ENCODE measurements around the gene PLAU. TPM values are rescaled to one million over a fixed set of nuclear protein-coding genes. Genes with fewer than 3 reads are reported as not detected.

Gene PLAU
- total and polyA plus RNA-seq, 2 of the 4 experiments (the other 2 are of a cell fraction): 123 to 283 TPM

DNA sequence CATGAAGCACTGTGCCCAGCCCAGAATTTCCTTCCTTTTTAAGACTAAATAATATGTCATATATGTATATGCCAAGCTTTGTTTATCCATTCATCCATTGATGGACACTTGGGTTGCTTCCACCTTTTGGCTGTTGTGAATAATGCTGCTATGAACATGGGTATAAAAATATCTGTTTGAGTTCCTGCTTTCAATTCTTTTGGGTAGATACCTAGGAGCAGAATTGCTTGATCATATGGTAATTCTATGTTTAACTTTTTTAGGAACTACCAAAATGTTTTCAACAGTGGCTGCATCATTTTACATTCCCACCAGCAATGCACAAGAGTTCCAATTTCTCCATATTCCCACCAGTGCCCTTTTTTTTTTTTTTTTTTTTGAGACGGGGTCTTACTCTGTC lies 13.2 kb upstream of the PLAU start:
- Histone ChIP-seq H3K4me3 (ENCODE audit: insufficient read depth, low read depth, low read length) (no peak overlapping the region), H4K91ac (ENCODE audit: insufficient read depth, low read depth, low read length) (no peak overlapping the region), H2BK20ac (ENCODE audit: low read depth, low read length) (no peak overlapping the region), H2BK120ac (ENCODE audit: low read depth, low read length) (peak overlapping the region; percentile 81; the same call in 1 of the 2 replicates), H2BK15ac (ENCODE audit: low read depth, low read length) (no peak overlapping the region), H3K18ac (ENCODE audit: low read depth, low read length) (no peak overlapping the region), H2AFZ (replicated peaks; ENCODE audit: low read length, poor library complexity) (no peak overlapping the region), H2AK9ac (replicated peaks; ENCODE audit: low read depth, low read length, poor library complexity) (no peak overlapping the region), H2BK5ac (ENCODE audit: low read depth, low read length, poor library complexity, severe bottlenecking) (no peak overlapping the region), H3K9me1 (ENCODE audit: insufficient read depth, low read length) (peaks cover 39% of the 10 kb centered on the region), H3K9ac (ENCODE audit: low read depth, low read length) (no peak overlapping the region), H3K27ac (ENCODE audit: insufficient read depth, low read length) (no peak overlapping the region), H4K8ac (ENCODE audit: low read depth in 2 of 2, low read length in 2 of 2) (no peak overlapping the region), H4K20me1 (ENCODE audit: insufficient read depth, low read length) (no peaks in the 10 kb centered on the region), H3K56ac (ENCODE audit: extremely low read depth, insufficient read depth, low read length) (no peak overlapping the region), H3K4ac (ENCODE audit: low read depth, low read length) (no peak overlapping the region), H2AK5ac (ENCODE audit: low read depth, low read length) (no peak overlapping the region), H3K79me1 (ENCODE audit: low read depth in 1 of 2, low read length in 2 of 2) (peaks cover 0 to 24% of the 10 kb centered on the region in 2 experiments; a peak in 2 of 4 replicates), H3K36me3 (ENCODE audit: control insufficient read depth, insufficient read depth, low read length) (no peaks in the 10 kb centered on the region), H3K27me3 (ENCODE audit: control insufficient read depth, insufficient read depth, low read length) (no peaks in the 10 kb centered on the region), H3K4me1 (ENCODE audit: control insufficient read depth, insufficient read depth, low read length) (peaks cover 19% of the 10 kb centered on the region), H3K23ac (ENCODE audit: low read depth, low read length) (no peak overlapping the region), H3K14ac (replicated peaks; ENCODE audit: low read depth, low read length) (no peak overlapping the region), H4K5ac (ENCODE audit: low read depth, low read length) (no peak overlapping the region), H3K4me2 (ENCODE audit: low read depth, low read length) (no peak overlapping the region), H3K9me3 (ENCODE audit: control insufficient read depth, insufficient read depth, low read length) (no peaks in the 10 kb centered on the region)
- intact Hi-C loops (cut with micrococcal nuclease): no loop called here
- no peak for DNase-seq
- POLR2A ChIA-PET (ENCODE audit: unreplicated experiment): interaction anchor here (1.4 kb wide), 1 partner anchor 9 kb away, joined by 7 read pairs; no protein-coding TSS in a partner anchor
- no CpG with 5 or more reads among the region's 1 CpG for WGBS, 2 experiments (ENCODE audit: extremely low coverage in 2 of 2, insufficient read length in 1 of 2)
- TF ChIP-seq RAD21 (IDR thresholded peaks at IDR 0.05; ENCODE audit: low read length): no peak
- no peak for TF ChIP-seq NFE2L2 (IDR thresholded peaks at IDR 0.05; ENCODE audit: low read depth, low read length)
- TF ChIP-seq MAFK (IDR thresholded peaks at IDR 0.05; ENCODE audit: low read depth, low read length): no peak
- no peak for TF ChIP-seq CEBPB (IDR thresholded peaks at IDR 0.05; ENCODE audit: low read depth, low read length)
- TF ChIP-seq FOS (IDR thresholded peaks at IDR 0.05; ENCODE audit: low read depth, low read length): no peak
- no peak for TF ChIP-seq CHD1 (IDR thresholded peaks at IDR 0.05; ENCODE audit: low read depth, low read length)
- TF ChIP-seq SMC3 (IDR thresholded peaks at IDR 0.05; ENCODE audit: low read depth, low read length): no peak
- no TSS peak for BruUV-seq (replicated peaks)
- in situ Hi-C loops (cut with MboI; ENCODE audit: low sequenced_read_pairs): no loop called here
- CTCF ChIA-PET: interaction anchor here (1.5 kb wide), 1 partner anchor 43 kb away, joined by 4 read pairs; no protein-coding TSS in a partner anchor
- ATAC-seq (ENCODE audit: low read depth): no peak
- dilution Hi-C loops (cut with HindIII; ENCODE audit: low sequenced_read_pairs, unreplicated experiment): no loop called here
